Bone marrow (tissue), 2 donors: ENCODE data around the gene STK4.
"Not testable (repeated sequence)": the region's sequence is repeated elsewhere in the genome, so short reads cannot be mapped to it uniquely, and the experiment has no call there.

ENCODE experiments used
- DNase-seq, 2 donors: peaks; one replicate each; lab custom pipeline; 2025; lab: John Stamatoyannopoulos, UW

Gene STK4

GRCh38 chr20:45053430-45054351, 87.4 kb downstream of the STK4 start:
- DNase-seq: no peak

- no peak for DNase-seq
Observed at GRCh38 chr20:45055056-45055455, 88.7 kb downstream of the STK4 start.

GRCh38 chr20:45056473-45057173, 90.3 kb downstream of the STK4 start:
- DNase-seq: no peak

GRCh38 chr20:45058168-45058850, 92.0 kb downstream of the STK4 start:
- no peak for DNase-seq

- no peak for DNase-seq
Observed at GRCh38 chr20:45059022-45059728, 92.9 kb downstream of the STK4 start.

GRCh38 chr20:45060294-45060693, 94.0 kb downstream of the STK4 start:
- no peak for DNase-seq

- no peak for DNase-seq
Observed at GRCh38 chr20:45061244-45061643, 94.9 kb downstream of the STK4 start.

GRCh38 chr20:45063107-45063506, 96.8 kb downstream of the STK4 start:
- DNase-seq: not testable (repeated sequence)

- no peak for DNase-seq
Observed at GRCh38 chr20:45064812-45065211, 98.5 kb downstream of the STK4 start.

GRCh38 chr20:45066372-45066771, 100.1 kb downstream of the STK4 start:
- no peak for DNase-seq

- no peak for DNase-seq
Observed at GRCh38 chr20:45067087-45067486, 100.8 kb downstream of the STK4 start.

GRCh38 chr20:45067558-45067957, 101.2 kb downstream of the STK4 start:
- DNase-seq: no peak

GRCh38 chr20:45069261-45069660, 102.9 kb downstream of the STK4 start:
- no peak for DNase-seq

GRCh38 chr20:45070932-45071632, 104.8 kb downstream of the STK4 start:
- no peak for DNase-seq

- no peak for DNase-seq
Observed at GRCh38 chr20:45072066-45072465, 105.8 kb downstream of the STK4 start.

GRCh38 chr20:45073221-45073620, 106.9 kb downstream of the STK4 start:
- no peak for DNase-seq

- DNase-seq: no peak
Observed at GRCh38 chr20:45077559-45077958, 111.2 kb downstream of the STK4 start.

- no peak for DNase-seq
Observed at GRCh38 chr20:45080867-45081624, 114.7 kb downstream of the STK4 start.

GRCh38 chr20:45082468-45082867, 116.2 kb downstream of the STK4 start:
- no peak for DNase-seq

GRCh38 chr20:45083127-45083526, 116.8 kb downstream of the STK4 start:
- DNase-seq: no peak

- DNase-seq: no peak
Observed at GRCh38 chr20:45085289-45085688, 119.0 kb downstream of the STK4 start.
